Stimulated activated CD4-positive, alpha-beta T cell treated with anti-CD3 and anti-CD28 coated beads, Interleukin-15, amount 100 ng/mL, for 48 hours (primary cell): Measurements from ENCODE around the gene TYMP.

Experiments
- DNase-seq, 2 donors: peaks; one replicate each; pipeline ENCODE4 v3.0.0-alpha.2; 2020; ENCODE audit warnings: low read depth in 2 of 2

The TYMP gene

DNA sequence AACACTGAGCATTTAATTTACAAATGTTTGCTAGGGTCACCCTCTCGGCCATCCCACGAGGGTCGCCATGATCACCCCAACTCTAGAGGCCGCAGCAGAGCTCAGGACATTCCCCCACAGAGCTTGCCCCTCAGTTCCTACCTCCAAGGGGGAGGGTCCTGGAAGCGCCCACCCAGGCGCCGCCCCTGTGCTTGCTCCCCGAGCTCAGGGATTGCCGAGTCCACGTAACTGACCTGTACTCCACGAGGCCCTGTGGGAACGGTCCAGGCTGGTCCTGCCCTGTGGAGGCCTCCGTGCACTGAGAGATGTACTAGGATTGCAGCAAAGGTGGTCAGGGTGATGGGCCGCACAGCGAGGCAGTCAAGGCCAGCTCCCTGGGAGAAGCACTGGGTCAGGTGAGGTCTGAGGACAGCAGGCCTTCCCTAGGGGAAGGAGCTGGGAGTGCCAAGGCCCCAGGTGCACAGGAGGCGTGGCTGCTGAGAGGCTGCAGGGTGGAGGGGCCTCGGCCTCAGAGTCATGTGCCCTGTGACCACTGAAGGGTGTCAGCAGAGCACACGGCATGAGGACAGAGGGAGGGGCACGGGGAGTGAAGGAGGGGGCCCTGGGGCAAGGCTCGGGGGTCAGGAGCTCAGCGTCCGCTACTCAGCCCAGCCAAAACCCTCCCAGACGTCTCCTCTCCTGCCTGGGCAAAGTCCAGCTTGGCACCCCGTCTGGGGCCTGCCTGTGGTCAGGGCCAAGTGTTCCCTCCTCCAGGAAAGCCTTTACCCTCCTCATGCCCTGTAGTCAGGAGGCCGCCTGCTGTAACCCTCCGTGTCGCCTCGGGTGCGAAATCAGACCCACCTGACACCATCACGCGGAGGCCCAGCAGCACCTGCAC is 45.6 kb downstream of the TYMP start:
- no peak for DNase-seq

DNA sequence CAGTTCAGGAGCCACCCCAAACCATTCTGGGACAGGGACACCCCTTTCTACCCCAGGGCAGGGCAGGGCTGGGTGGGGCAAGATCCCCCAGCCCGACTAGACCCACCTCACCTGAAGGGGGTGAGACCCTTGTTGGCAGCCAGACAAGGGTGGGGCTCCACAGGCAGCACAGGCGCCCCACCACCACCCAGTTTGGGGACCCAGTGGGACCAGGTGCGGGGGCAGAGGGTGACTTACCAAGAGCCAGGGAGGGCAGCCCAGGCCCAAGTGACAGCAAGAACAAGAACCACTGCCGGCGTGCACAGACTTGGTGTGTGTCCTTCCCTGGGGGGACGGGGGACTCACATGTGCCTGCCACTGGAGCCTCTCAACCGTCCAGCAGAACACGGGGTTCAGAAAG is 46.3 kb downstream of the TYMP start:
- no peak for DNase-seq

DNA sequence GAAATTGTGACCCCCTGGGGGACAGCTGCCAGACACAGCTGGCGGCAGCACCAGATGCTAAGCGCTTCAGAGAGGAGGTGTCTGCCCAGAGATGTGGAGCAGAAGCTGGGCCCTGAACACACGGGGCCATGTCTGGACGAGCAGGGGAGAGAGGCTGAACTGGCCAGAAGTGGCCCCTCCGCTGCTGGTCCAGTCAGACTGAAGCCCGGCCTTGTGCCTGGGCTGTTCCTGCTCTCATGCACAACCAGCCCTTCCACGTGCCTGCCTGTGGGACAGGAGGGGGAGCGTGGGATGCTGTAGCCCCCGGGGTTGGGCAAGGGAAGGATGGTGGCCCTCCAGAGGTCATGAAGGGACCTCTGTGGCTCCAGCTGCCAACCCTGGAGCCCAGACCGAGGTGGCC is 46.7 kb downstream of the TYMP start:
- no peak for DNase-seq

DNA sequence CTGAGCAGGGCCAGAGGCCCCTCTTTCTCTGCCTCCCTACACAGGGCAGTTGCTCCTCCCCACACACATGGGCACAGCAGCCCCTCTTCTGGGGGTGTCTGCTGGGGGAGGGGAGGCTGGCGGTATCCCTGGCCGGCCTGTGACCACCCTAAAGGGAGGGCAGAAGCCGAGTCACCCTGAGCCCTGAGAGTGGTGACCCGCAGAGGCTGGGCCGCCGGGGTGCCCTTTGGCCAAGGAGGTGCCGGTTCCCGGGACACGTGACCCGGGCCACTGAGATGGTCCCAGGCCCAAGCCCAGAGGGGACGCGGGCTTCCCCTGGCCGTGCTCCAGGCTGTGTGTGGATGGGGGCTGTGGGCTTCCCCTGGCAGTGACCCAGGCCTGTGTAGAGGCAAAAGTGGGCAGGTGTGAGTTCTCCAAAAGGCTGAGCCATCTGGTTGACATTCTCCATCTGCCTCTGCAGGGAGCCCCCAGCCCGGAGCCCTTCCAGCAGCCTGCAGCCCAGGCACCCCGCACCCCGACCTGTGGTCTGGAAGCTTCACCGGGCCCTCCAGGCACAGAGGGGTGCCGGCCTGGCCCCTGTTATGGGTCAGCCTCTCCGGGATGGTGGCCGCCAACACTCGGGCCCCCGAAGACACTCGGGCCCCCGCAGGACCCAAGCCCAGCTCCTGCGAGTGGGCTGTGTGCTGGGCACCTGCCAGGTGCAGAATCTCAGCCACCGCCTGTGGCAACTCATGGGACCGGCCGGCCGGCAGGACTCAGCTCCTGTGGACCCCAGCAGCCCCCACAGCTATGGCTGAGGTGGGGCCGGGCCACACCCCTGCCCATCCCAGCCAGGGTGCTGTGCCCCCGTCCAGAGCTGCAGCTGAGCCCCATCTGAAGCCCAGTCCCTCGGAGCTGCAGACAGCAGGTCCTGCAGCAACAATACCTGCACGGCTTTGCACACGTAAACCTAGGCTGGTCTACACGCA is 47.4 kb downstream of the TYMP start:
- no peak for DNase-seq

DNA sequence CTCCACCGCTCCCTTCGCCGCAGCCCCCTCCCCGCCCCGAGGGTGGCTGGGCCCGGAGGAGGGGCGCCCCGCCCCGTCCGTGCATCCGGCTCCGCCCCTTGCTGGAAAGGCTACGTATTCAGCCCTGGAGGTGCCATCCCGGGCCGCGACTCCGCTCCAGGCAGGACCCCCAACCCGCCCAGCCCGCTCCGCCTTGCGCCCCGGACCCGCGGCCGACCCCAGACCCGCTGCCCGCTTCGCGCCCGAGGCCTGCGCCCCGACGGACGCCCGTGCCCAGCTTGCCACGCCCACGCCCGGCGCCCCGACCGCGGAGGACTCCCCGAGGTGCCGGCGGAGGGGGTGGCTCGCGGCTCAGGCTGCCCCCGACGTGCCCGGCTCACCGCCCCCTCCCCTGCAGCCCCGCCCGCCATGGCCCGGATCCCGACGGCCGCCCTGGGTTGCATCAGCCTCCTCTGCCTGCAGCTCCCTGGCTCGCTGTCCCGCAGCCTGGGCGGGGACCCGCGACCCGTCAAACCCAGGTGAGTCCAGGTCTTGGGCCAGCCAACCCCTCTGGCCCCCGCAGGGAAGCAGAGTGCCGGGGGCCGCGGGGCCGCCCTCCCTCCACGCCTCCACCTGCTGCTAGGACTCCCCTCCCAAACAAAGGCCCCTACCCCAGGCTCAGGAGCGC is 48.2 kb downstream of the TYMP start, which contains the start of gene ADM2:
TSS of gene ADM2 (plus strand) at position 104 of the 667 bp plus-strand sequence. CDS start at position 409, 305 bp downstream.
- peak in 1 of 2 donors; percentile 50 for DNase-seq

DNA sequence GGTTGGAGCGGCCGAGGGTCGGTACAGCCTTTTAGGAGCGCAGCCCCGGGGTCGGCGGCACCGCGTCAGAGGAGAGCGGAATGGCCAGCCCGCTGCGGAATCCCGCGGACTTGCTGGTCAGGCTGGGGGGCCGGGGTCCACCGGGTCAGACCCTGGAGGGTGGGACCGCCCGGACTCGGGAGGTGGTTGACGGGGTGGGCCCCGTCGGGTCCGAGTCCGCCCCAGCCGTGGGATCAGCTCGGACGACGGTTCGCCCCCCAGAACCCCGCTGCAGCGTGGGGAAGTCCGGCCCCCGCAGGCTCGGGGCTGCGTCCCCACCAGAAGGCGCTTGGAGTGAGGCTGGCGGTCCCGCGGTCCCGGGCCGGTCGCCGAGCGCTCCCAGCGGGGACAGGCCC is 48.8 kb downstream of the TYMP start:
- DNase-seq = no peak

DNA sequence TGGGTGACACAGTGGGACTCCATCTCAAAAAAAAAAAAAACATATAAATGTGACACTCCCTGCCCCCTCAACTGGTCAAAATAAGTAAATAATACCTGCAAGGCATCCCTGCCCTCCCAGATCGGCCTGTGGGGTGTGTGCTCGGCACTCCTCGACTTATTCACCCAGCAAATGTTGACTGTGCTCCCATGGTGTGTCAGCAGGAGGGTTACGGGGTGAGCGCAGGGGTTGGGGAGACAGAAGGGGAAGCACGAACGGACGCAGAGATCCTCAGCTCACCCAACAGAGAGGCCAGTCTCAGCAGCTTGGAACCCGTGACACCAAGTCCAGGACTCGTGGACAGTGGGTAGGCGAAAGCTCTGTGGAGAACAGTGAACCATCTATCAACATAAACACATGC is 50.1 kb downstream of the TYMP start:
- no peak for DNase-seq

DNA sequence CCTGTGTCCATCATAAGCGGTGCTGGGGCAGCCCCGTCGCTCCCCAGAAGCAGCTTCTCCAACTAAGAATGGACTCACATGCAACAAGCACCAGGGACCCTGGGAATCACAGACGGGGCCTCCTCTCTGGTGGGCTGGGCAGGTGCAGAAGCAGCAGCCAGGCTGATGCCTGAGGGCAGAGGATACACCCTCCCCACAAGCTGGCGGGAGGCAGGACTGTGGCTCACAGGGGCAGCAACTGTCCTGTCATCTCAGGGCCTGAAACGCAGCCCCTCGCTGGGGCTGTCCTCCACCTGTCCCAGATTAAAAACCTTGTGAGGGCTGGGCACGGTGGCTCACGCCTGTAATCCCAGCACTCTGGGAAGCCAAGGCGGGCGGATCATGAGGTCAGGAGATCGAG is 51.9 kb downstream of the TYMP start:
- no peak for DNase-seq

DNA sequence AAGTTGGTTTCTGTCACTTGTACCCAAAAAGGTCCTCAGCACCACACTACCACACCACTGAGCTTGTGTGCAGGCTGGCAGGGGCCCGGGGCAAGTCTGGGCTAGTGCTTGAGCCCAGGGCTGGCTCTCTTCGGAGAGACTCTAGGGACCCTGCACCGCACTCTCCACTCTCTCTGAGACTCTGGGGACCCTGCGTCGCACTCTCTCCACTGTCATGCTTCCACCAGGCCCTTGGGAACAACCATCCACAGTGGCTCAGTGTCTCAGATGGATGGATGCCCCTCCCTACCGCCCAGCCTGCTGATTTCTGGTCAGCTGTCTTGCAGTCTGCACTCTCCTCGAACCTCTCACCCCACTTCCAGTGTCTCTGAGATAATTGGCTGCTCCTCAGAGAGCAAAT is 52.9 kb downstream of the TYMP start:
- no peak for DNase-seq
